Peyer's patch (tissue), 4 donors: ENCODE results near the gene SPAG16. TPM values are rescaled to one million over a fixed set of nuclear protein-coding genes. Genes with fewer than 3 reads are reported as not detected.
A peak's percentile ranks its signal among the peaks of the same experiment; 100 is the strongest.

Source experiments
- DNase-seq, 3 donors: peaks; one replicate each; pipeline ENCODE4 v3.0.0-alpha.2; 2017 to 2019
- H3K27ac ChIP-seq, 4 donors: fragments of 200-600 bp; sonication (generic); one replicate each; pipeline ENCODE4 v1.5.1; 2016 to 2019
- H3K27me3 ChIP-seq, 2 donors: fragments of 200-600 bp; sonication (generic); one replicate each; pipeline ENCODE4 v1.5.1; 2019
- H3K36me3 ChIP-seq, 3 donors: fragments of 200-600 bp; sonication (generic); one replicate each; pipeline ENCODE4 v1.5.1; 2016 to 2019
- H3K4me1 ChIP-seq, 4 donors: fragments of 200-600 bp; sonication (generic); one replicate each; pipeline ENCODE4 v1.5.1; 2016 to 2019
- H3K4me3 ChIP-seq, 4 donors: fragments of 200-600 bp; sonication (generic); 1 replicate in 3 of 4; 2 replicates in 1 of 4; pipeline ENCODE4 v1.5.1; 2016 to 2019; ENCODE audit warnings: mild to moderate bottlenecking in 1 of 4
- H3K9me3 ChIP-seq, 4 donors: fragments of 200-600 bp; sonication (generic); one replicate each; pipeline ENCODE4 v1.5.1; 2016 to 2019; ENCODE audit warnings: mild to moderate bottlenecking in 1 of 4
- CTCF ChIP-seq, 6 experiments: fragments of 450-650 bp in 4 of 6; fragments of 200-600 bp in 2 of 6; sonication (generic) in 1 of 6; IDR thresholded peaks; one replicate each; pipeline ENCODE4 v1.5.1; 2017 to 2019; ENCODE audit warnings: antibody characterized with exemption in 6 of 6, mild to moderate bottlenecking in 3 of 6, moderate library complexity in 1 of 6
- POLR2A ChIP-seq, 2 donors: fragments of 450-650 bp; IDR thresholded peaks; one replicate each; pipeline ENCODE4 v1.5.1; 2017; ENCODE audit warnings: antibody characterized with exemption in 2 of 2, mild to moderate bottlenecking in 2 of 2, moderate library complexity in 2 of 2
- total RNA-seq, 4 donors: library from RNA; depleted of rRNA; stranded (reverse); fragments of >200 nt; gene quantifications; one replicate each; pipeline ENCODE4 v1.1.0, GENCODE V29; 2016

Gene SPAG16
- total RNA-seq, 4 donors from 2014 or later: 5.5 to 43.7 (median 10.0) TPM

- no peaks in the 10 kb centered on the region for H3K36me3 ChIP-seq
- H3K27ac ChIP-seq: no peak overlapping the region
- no peaks in the 10 kb centered on the region for H3K27me3 ChIP-seq
- H3K4me3 ChIP-seq: no peak overlapping the region
- H3K4me1 ChIP-seq: no peaks in the 10 kb centered on the region
- TF ChIP-seq POLR2A (IDR thresholded peaks at IDR 0.05) (no peak), CTCF (IDR thresholded peaks at IDR 0.05) (no peak)
- no peak for DNase-seq
- no peaks in the 10 kb centered on the region for H3K9me3 ChIP-seq
Observed at GRCh38 chr2:213885485-213885884, 601.2 kb downstream of the SPAG16 start.

DNA sequence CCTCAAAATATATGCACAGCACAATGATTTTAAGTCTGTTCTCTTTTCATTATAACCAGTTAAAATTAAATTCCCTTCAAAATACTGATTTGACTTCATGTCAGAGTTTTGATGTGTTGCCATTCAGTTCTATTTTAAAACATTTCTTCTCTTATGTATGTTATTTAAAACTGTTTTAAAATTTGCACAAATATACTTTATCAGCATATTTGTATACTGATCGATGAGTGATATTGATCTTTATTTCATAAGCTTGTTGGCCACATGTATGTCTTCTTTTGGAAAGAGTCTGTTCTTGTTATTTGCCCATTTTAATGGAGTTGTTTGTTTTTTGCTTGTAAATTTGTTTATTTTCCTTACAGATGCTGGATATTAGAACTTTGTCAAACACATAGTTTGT lies 630.2 kb downstream of the SPAG16 start:
- no peaks in the 10 kb centered on the region for H3K27me3 ChIP-seq
- no peaks in the 10 kb centered on the region for H3K36me3 ChIP-seq
- H3K4me1 ChIP-seq: no peaks in the 10 kb centered on the region
- TF ChIP-seq CTCF (IDR thresholded peaks at IDR 0.05) (no peak), POLR2A (IDR thresholded peaks at IDR 0.05) (no peak)
- DNase-seq: no peak
- no peak overlapping the region for H3K27ac ChIP-seq
- H3K4me3 ChIP-seq: no peak overlapping the region
- H3K9me3 ChIP-seq: no peaks in the 10 kb centered on the region

GRCh38 chr2:213920014-213920413 lies 635.8 kb downstream of the SPAG16 start:
- H3K9me3 ChIP-seq: peaks cover 0 to 8% (median 2%) of the 10 kb centered on the region in 4 donors

DNA sequence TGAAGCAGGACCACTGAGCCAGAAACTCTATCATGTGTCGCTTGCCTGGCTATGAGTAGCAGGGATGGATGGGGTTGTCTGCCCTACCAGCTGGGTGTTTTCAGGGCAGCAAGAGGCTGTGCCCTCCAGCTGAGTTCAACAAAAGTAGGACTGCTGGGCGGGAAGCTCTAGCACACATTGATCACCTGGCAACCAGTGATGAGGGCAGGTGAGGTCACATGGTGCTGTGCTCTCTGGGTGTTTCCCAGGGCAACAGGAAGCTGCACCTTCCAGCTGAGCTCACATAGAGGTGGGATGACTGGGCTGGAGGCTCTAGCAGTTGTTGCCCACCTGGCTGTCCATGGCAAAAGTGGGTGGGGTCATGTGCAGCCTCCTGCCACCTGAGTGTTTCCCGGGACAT lies 639.3 kb downstream of the SPAG16 start:
- TF ChIP-seq CTCF (IDR thresholded peaks at IDR 0.05): no peak
- TF ChIP-seq POLR2A (IDR thresholded peaks at IDR 0.05): no peak
- Histone ChIP-seq H3K27me3 (no peaks in the 10 kb centered on the region), H3K4me1 (no peaks in the 10 kb centered on the region), H3K27ac (no peak overlapping the region), H3K9me3 (peaks cover 0 to 8% (median 2%) of the 10 kb centered on the region in 4 donors), H3K36me3 (no peaks in the 10 kb centered on the region), H3K4me3 (no peak overlapping the region)
- no peak for DNase-seq

More at GRCh38 chr2:213920014-213920413, 635.8 kb downstream of the SPAG16 start:
- Histone ChIP-seq H3K36me3 (no peaks in the 10 kb centered on the region), H3K27ac (no peak overlapping the region), H3K4me3 (no peak overlapping the region), H3K4me1 (no peaks in the 10 kb centered on the region), H3K27me3 (no peaks in the 10 kb centered on the region)
- TF ChIP-seq POLR2A (IDR thresholded peaks at IDR 0.05) (no peak), CTCF (IDR thresholded peaks at IDR 0.05) (no peak)
- DNase-seq: no peak

- H3K27me3 ChIP-seq: no peaks in the 10 kb centered on the region
- H3K36me3 ChIP-seq: no peaks in the 10 kb centered on the region
- H3K4me3 ChIP-seq: no peak overlapping the region
- H3K27ac ChIP-seq: no peak overlapping the region
- no peaks in the 10 kb centered on the region for H3K9me3 ChIP-seq
- H3K4me1 ChIP-seq: no peaks in the 10 kb centered on the region
- DNase-seq: no peak
- TF ChIP-seq CTCF (IDR thresholded peaks at IDR 0.05) (peak in 5 of 6 experiments; percentile 7 to 39 (median 35)), POLR2A (IDR thresholded peaks at IDR 0.05) (no peak)
Observed at GRCh38 chr2:213934560-213934959, 650.3 kb downstream of the SPAG16 start.

DNA sequence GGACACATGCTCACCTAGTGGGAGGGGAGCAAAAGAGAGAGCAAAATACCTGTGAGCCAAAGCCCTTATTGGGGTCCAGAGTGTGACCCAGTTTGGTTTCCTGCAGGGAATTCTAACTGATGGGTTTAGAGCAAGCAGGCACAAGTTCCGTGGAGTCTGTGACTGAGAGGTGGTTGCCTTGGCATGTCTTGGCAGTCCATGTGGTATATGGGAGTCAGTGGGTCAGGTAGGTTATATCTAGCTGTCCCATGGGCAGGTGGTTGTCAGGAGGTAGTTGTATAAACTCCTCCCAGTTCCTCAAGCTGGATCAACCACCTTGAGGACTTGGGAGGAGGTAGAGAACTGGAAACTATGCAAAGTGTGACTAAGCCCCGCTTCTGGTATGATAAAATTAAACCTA lies 673.8 kb downstream of the SPAG16 start:
- TF ChIP-seq POLR2A (IDR thresholded peaks at IDR 0.05) (no peak), CTCF (IDR thresholded peaks at IDR 0.05) (no peak)
- H3K27me3 ChIP-seq: no peaks in the 10 kb centered on the region
- H3K4me3 ChIP-seq: no peak overlapping the region
- DNase-seq: no peak
- no peaks in the 10 kb centered on the region for H3K36me3 ChIP-seq
- no peak overlapping the region for H3K27ac ChIP-seq
- H3K9me3 ChIP-seq: no peaks in the 10 kb centered on the region
- no peaks in the 10 kb centered on the region for H3K4me1 ChIP-seq
